Tibial nerve (tissue), 4 donors: ENCODE data around the gene PPP1R12A. TPM values are rescaled to one million over a fixed set of nuclear protein-coding genes. Genes with fewer than 3 reads are reported as not detected.
"Not testable (repeated sequence)": the region's sequence is repeated elsewhere in the genome, so short reads cannot be mapped to it uniquely, and the experiment has no call there.

Experiments used
- DNase-seq, 2 donors: peaks; one replicate each; pipeline ENCODE4 v3.0.0-alpha.2; 2019; ENCODE audit warnings: low spot score in 2 of 2
- H3K27ac ChIP-seq, 4 donors: fragments of 200-600 bp; sonication (generic) in 3 of 4; one replicate each; pipeline ENCODE4 v1.5.1; 2017 to 2019; ENCODE audit warnings: mild to moderate bottlenecking in 1 of 4
- H3K27me3 ChIP-seq, 2 donors: fragments of 200-600 bp; sonication (generic) in 1 of 2; one replicate each; pipeline versions ENCODE4 v1.5.1 to v1.6.0; 2017 to 2019
- H3K36me3 ChIP-seq, 3 donors: fragments of 200-600 bp; sonication (generic); one replicate each; pipeline ENCODE4 v1.5.1; 2018 to 2019
- H3K4me1 ChIP-seq, 4 donors: fragments of 200-600 bp; sonication (generic) in 3 of 4; one replicate each; pipeline ENCODE4 v1.5.1; 2017 to 2019
- H3K4me3 ChIP-seq, 4 donors: fragments of 200-600 bp; sonication (generic) in 3 of 4; one replicate each; pipeline ENCODE4 v1.5.1; 2017 to 2019; ENCODE audit warnings: mild to moderate bottlenecking in 1 of 4, moderate library complexity in 1 of 4
- H3K9me3 ChIP-seq, 4 donors: fragments of 200-600 bp; sonication (generic) in 3 of 4; one replicate each; pipeline ENCODE4 v1.5.1; 2017 to 2019
- CTCF ChIP-seq, 5 experiments: fragments of 200-600 bp in 3 of 5; fragments of 450-650 bp in 2 of 5; sonication (generic) in 3 of 5; IDR thresholded peaks; one replicate each; pipeline ENCODE4 v1.5.1; 2016 to 2019; ENCODE audit warnings: antibody characterized with exemption in 5 of 5, mild to moderate bottlenecking in 3 of 5, moderate library complexity in 2 of 5
- EP300 ChIP-seq, 2 donors: sonication (generic); formaldehyde crosslinking; IDR thresholded peaks; one replicate each; pipeline ENCODE4 v1.6.1; 2017; ENCODE audit warnings: antibody characterized with exemption in 2 of 2, mild to moderate bottlenecking in 1 of 2
- POLR2A ChIP-seq, 2 donors: fragments of 450-650 bp; IDR thresholded peaks; one replicate each; pipeline ENCODE4 v1.6.1; 2017; ENCODE audit warnings: antibody characterized with exemption in 2 of 2, mild to moderate bottlenecking in 2 of 2, moderate library complexity in 2 of 2
- WGBS, 2 donors: methylation state at CpG; one replicate each; pipeline ENCODE4 v1.1.5; 2018; 5-methylcytosine and 5-hydroxymethylcytosine counted together
- total RNA-seq, 4 donors: library from RNA; depleted of rRNA; stranded (reverse); fragments of >200 nt; gene quantifications; one replicate each; pipeline ENCODE4 v1.1.0, GENCODE V29; 2016

Gene PPP1R12A
- total RNA-seq, 4 donors from 2014 or later, result 84.3 to 137 (median 99.6) TPM

- no peak for DNase-seq
- Histone ChIP-seq H3K4me3 (no peak overlapping the region), H3K27me3 (no peaks in the 10 kb centered on the region), H3K9me3 (peaks cover 0 to 6% (median 1%) of the 10 kb centered on the region in 4 donors), H3K36me3 (no peaks in the 10 kb centered on the region), H3K27ac (no peak overlapping the region), H3K4me1 (no peaks in the 10 kb centered on the region)
- WGBS, 2 donors, result 82 to 90% methylated on average over 1 of the region's 1 CpG
- TF ChIP-seq CTCF (IDR thresholded peaks at IDR 0.05) (no peak), POLR2A (IDR thresholded peaks at IDR 0.05) (no peak), EP300 (IDR thresholded peaks at IDR 0.05) (no peak)
Measured at GRCh38 chr12:79949098-79949497, 14.2 kb upstream of the PPP1R12A start.

GRCh38 chr12:79945433-79945832 is 10.5 kb upstream of the PPP1R12A start:
- no peak for DNase-seq
- WGBS, 2 donors, result 71 to 80% methylated on average over 4 of the region's 4 CpGs

GRCh38 chr12:79944565-79944964 is 9.7 kb upstream of the PPP1R12A start:
- TF ChIP-seq CTCF (IDR thresholded peaks at IDR 0.05), result no peak
- TF ChIP-seq POLR2A (IDR thresholded peaks at IDR 0.05), result no peak
- TF ChIP-seq EP300 (IDR thresholded peaks at IDR 0.05), result no peak
- no peaks in the 10 kb centered on the region for H3K4me1 ChIP-seq
- H3K27me3 ChIP-seq, result no peaks in the 10 kb centered on the region
- no peaks in the 10 kb centered on the region for H3K36me3 ChIP-seq
- WGBS, 2 donors, result 85% methylated on average over 3 of the region's 3 CpGs
- no peak overlapping the region for H3K4me3 ChIP-seq
- no peaks in the 10 kb centered on the region for H3K9me3 ChIP-seq
- no peak for DNase-seq
- H3K27ac ChIP-seq, result no peak overlapping the region

More at GRCh38 chr12:79945433-79945832, 10.5 kb upstream of the PPP1R12A start:
- Histone ChIP-seq H3K4me3 (no peak overlapping the region), H3K36me3 (no peaks in the 10 kb centered on the region), H3K4me1 (no peaks in the 10 kb centered on the region), H3K9me3 (no peaks in the 10 kb centered on the region), H3K27ac (no peak overlapping the region), H3K27me3 (no peaks in the 10 kb centered on the region)
- TF ChIP-seq POLR2A (IDR thresholded peaks at IDR 0.05) (no peak), CTCF (IDR thresholded peaks at IDR 0.05) (no peak), EP300 (IDR thresholded peaks at IDR 0.05) (no peak)

GRCh38 chr12:79942846-79943245 is 7.9 kb upstream of the PPP1R12A start:
- not testable (repeated sequence) for H3K9me3 ChIP-seq, H3K27ac ChIP-seq, H3K36me3 ChIP-seq, DNase-seq, H3K27me3 ChIP-seq, H3K4me1 ChIP-seq, H3K4me3 ChIP-seq
- 96 to 97% methylated on average over 2 of the region's 2 CpGs for WGBS, 2 donors

- H3K4me3 ChIP-seq, result no peak overlapping the region
- DNase-seq, result no peak
- TF ChIP-seq CTCF (IDR thresholded peaks at IDR 0.05) (no peak), POLR2A (IDR thresholded peaks at IDR 0.05) (no peak), EP300 (IDR thresholded peaks at IDR 0.05) (no peak)
- no peak overlapping the region for H3K27ac ChIP-seq
- H3K9me3 ChIP-seq, result no peaks in the 10 kb centered on the region
- peaks cover 0 to 22% (median 14%) of the 10 kb centered on the region in 4 donors for H3K4me1 ChIP-seq
- H3K27me3 ChIP-seq, result no peaks in the 10 kb centered on the region
- H3K36me3 ChIP-seq, result no peaks in the 10 kb centered on the region
- 89 to 95% methylated on average over 1 of the region's 1 CpG for WGBS, 2 donors
Measured at GRCh38 chr12:79939728-79940310, 4.9 kb upstream of the PPP1R12A start.

- no peaks in the 10 kb centered on the region for H3K27me3 ChIP-seq
- peaks cover 0 to 22% (median 14%) of the 10 kb centered on the region in 4 donors for H3K4me1 ChIP-seq
- no peak for DNase-seq
- H3K4me3 ChIP-seq, result no peak overlapping the region
- WGBS, 2 donors, result 93 to 96% methylated on average over 1 of the region's 1 CpG
- no peaks in the 10 kb centered on the region for H3K9me3 ChIP-seq
- H3K27ac ChIP-seq, result no peak overlapping the region
- no peak for TF ChIP-seq CTCF (IDR thresholded peaks at IDR 0.05)
- no peak for TF ChIP-seq EP300 (IDR thresholded peaks at IDR 0.05)
- no peak for TF ChIP-seq POLR2A (IDR thresholded peaks at IDR 0.05)
- H3K36me3 ChIP-seq, result no peaks in the 10 kb centered on the region
Measured at GRCh38 chr12:79938843-79939242, 3.9 kb upstream of the PPP1R12A start.
